ENCODE data around the gene NINJ1.

DNA sequence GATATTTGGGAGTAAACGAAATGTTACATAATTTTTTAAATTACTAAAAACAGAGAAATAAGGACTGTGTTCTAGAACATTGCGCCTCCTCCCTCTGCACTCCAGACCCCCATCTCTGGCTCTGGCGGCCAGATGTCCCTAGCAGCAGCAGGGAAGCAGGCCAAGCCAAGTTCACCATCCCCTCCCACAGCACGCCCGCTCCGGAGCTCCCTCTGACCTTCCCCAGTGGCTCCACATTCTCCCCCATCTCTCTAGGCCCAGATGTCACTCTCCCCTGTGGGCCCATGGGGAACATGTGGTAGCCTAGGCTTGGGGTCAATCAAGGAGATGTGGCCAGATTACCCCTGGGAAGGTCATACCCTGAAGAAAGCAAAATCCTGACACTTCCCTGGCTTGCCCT is 43.6 kb upstream of the NINJ1 start:
- TF ChIP-seq CTCF (IDR thresholded peaks at IDR 0.05) (no peak), EP300 (IDR thresholded peaks at IDR 0.05) (no peak)
